GOT3 (cell line): ENCODE data around the gene MBP.

Experiments
- DNase-seq: peaks from one replicate; lab custom pipeline; 2025; ENCODE audit warnings: mixed read lengths; lab: John Stamatoyannopoulos, UW

The MBP gene

GRCh38 chr18:76943542-76944339, 188.8 kb downstream of the MBP start:
- no peak for DNase-seq

GRCh38 chr18:76941284-76941683, 191.3 kb downstream of the MBP start:
- DNase-seq: no peak

GRCh38 chr18:76938619-76939018, 194.0 kb downstream of the MBP start:
- DNase-seq: no peak

- DNase-seq: no peak
These were observed 195.0 kb downstream of the MBP start for GRCh38 chr18:76937597-76937996.

- no peak for DNase-seq
These were observed 195.7 kb downstream of the MBP start for GRCh38 chr18:76936877-76937276.

- DNase-seq: no peak
These were observed 196.8 kb downstream of the MBP start for GRCh38 chr18:76935722-76936337.

GRCh38 chr18:76932026-76932819, 200.4 kb downstream of the MBP start:
- no peak for DNase-seq

- DNase-seq: no peak
These were observed 201.4 kb downstream of the MBP start for GRCh38 chr18:76931171-76931570.
